K562 (cell line): ENCODE measurements around the gene AMMECR1. TPM values are rescaled to one million over a fixed set of nuclear protein-coding genes. Genes with fewer than 3 reads are reported as not detected.

Source experiments
- ATAC-seq: fragments of 200-7000 bp; cut with Tn5 transposase; 3 replicates; pipeline ENCODE4 v1.9.1; 2020; ENCODE audit warnings: moderate library complexity
- BruUV-seq: library from RNA; stranded (reverse); fragments of 400-500 nt; replicated peaks from 2 replicates; lab custom pipeline; 2021; lab: Mats Ljungman, UMichigan
- CTCF ChIA-PET: fragments of 300-600 bp; formaldehyde crosslinking; extraction: SDS; loops from one replicate; lab custom pipeline; 2021; ENCODE audit warnings: low intra/inter-chr PET ratio; lab: Yijun Ruan, JAX
- POLR2A ChIA-PET: fragments of 300-600, 350-650 bp; sonication (Branson Sonifier 250); formaldehyde crosslinking; extraction: SDS; loops from one replicate; lab custom pipeline; 2021; ENCODE audit warnings: antibody characterized with exemption, inconsistent platforms; lab: Yijun Ruan, JAX
- DNase-seq, 4 experiments: peaks; one replicate each; pipeline versions ENCODE4 v3.0.0 to v3.0.0-alpha.2; 2011 to 2018; ENCODE audit warnings: low spot score in 3 of 4, mixed read lengths in 3 of 4; ENCODE audit errors: extremely low read depth in 1 of 4
- FAIRE-seq: peaks from 2 replicates; lab custom pipeline; 2011; peaks lifted over from hg19 to GRCh38; lab: Jason Lieb, UNC
- H2AFZ ChIP-seq: 2 replicates; pipeline ENCODE4 v1.6.0; 2011; ENCODE audit warnings: low read depth, low read length, control low read depth, inconsistent platforms
- H3K27ac ChIP-seq: fragments of 200-600 bp; 3 replicates; pipeline ENCODE4 v1.8.0; 2011; ENCODE audit warnings: low read depth, mild to moderate bottlenecking, control low read depth, inconsistent platforms, low read length, moderate library complexity, mixed read lengths; ENCODE audit errors: extremely low read depth
- H3K27me3 ChIP-seq, 2 experiments: fragments of 300-600 bp in 1 of 2; 2 replicates in 1 of 2; 3 replicates in 1 of 2; pipeline versions ENCODE4 v1.6.0 to v1.8.0; 2011; ENCODE audit warnings: inconsistent platforms in 2 of 2, low read length in 2 of 2, mild to moderate bottlenecking in 1 of 2, mixed read lengths in 1 of 2, moderate library complexity in 1 of 2; ENCODE audit not compliant: control insufficient read depth in 2 of 2, insufficient read depth in 2 of 2
- H3K36me3 ChIP-seq: fragments of 300-600 bp; 3 replicates; pipeline ENCODE4 v1.8.0; 2011; ENCODE audit warnings: mild to moderate bottlenecking, low read length, inconsistent platforms; ENCODE audit not compliant: control insufficient read depth, insufficient read depth
- H3K4me1 ChIP-seq, 2 experiments: fragments of 200-600 bp in 1 of 2; replicated peaks in 1 of 2; 2 replicates in 1 of 2; 3 replicates in 1 of 2; pipeline versions ENCODE4 v1.5.1 to v1.8.0; 2011; ENCODE audit warnings: inconsistent platforms in 2 of 2, low read length in 2 of 2, mild to moderate bottlenecking in 1 of 2, mixed read lengths in 1 of 2, moderate library complexity in 1 of 2; ENCODE audit not compliant: control insufficient read depth in 2 of 2, insufficient read depth in 2 of 2
- H3K4me2 ChIP-seq: 2 replicates; pipeline ENCODE4 v1.6.1; 2011; ENCODE audit warnings: low read length, control low read depth, inconsistent platforms, mixed read lengths; ENCODE audit not compliant: insufficient read depth
- H3K4me3 ChIP-seq: fragments of 200-600 bp; sonication (generic), shearing (Covaris generic); 2 replicates; pipeline ENCODE4 v1.5.1; 2016; ENCODE audit warnings: control low read depth, inconsistent platforms
- H3K79me2 ChIP-seq: fragments of 200-600 bp; 3 replicates; pipeline ENCODE4 v1.8.0; 2011; ENCODE audit warnings: low read length, inconsistent platforms; ENCODE audit not compliant: control insufficient read depth, insufficient read depth
- H3K9ac ChIP-seq, 2 experiments: 2 replicates each; pipeline versions ENCODE4 v1.6.0 to v1.6.1; 2011; ENCODE audit warnings: low read depth in 2 of 2, low read length in 2 of 2, control low read depth in 1 of 2, inconsistent platforms in 1 of 2, mild to moderate bottlenecking in 1 of 2, mixed read lengths in 1 of 2; ENCODE audit not compliant: insufficient read depth in 1 of 2
- H3K9me1 ChIP-seq: one replicate; pipeline ENCODE4 v1.6.0; 2011; ENCODE audit warnings: inconsistent platforms, mild to moderate bottlenecking, low read length, moderate library complexity; ENCODE audit not compliant: control insufficient read depth, insufficient read depth
- H3K9me3 ChIP-seq: replicated peaks from 2 replicates; pipeline ENCODE4 v1.5.1; 2011; ENCODE audit warnings: low read depth, low read length, inconsistent platforms; ENCODE audit not compliant: control insufficient read depth, insufficient read depth
- H4K20me1 ChIP-seq: replicated peaks from 2 replicates; pipeline ENCODE4 v1.6.1; 2011; ENCODE audit warnings: low read length, inconsistent platforms, mixed read lengths; ENCODE audit not compliant: control insufficient read depth, insufficient read depth
- BCOR ChIP-seq: fragments of 450-650 bp; IDR thresholded peaks from 2 replicates; pipeline ENCODE4 v1.6.1; 2016
- CAMTA2 ChIP-seq: fragments of 250-450 bp; sonication (Bioruptor Pico); conservative IDR thresholded peaks from 2 replicates; pipeline ENCODE4 v1.5.1; 2022
- CEBPG ChIP-seq, 3 experiments: fragments of 200-800 bp in 1 of 3; sonication (Bioruptor generic) in 1 of 3; sonication (generic) in 1 of 3; formaldehyde crosslinking in 1 of 3; IDR thresholded peaks in 2 of 3; conservative IDR thresholded peaks in 1 of 3; 2 replicates each; pipeline versions ENCODE4 v1.6.1 to v1.8.0; 2016 to 2022; ENCODE audit warnings: missing compliant biosample characterization in 2 of 3, missing genetic modification characterization in 2 of 3, mild to moderate bottlenecking in 1 of 3, missing genetic modification reagents in 1 of 3
- E2F8 ChIP-seq: fragments of 450-650 bp; IDR thresholded peaks from 2 replicates; pipeline ENCODE4 v1.7.1; 2018; ENCODE audit warnings: mild to moderate bottlenecking, low read depth; ENCODE audit not compliant: partially characterized antibody
- EP300 ChIP-seq: IDR thresholded peaks from 2 replicates; pipeline ENCODE4 v1.6.1; 2012; ENCODE audit warnings: low read length, improper control_type of control experiment
- HDAC6 ChIP-seq: IDR thresholded peaks from 2 replicates; pipeline ENCODE4 v1.6.1; 2012; ENCODE audit warnings: low read depth, mild to moderate bottlenecking, control low read depth, inconsistent platforms, low read length, moderate library complexity
- HDAC8 ChIP-seq: fragments of 450-650 bp; IDR thresholded peaks from 2 replicates; pipeline ENCODE4 v1.6.1; 2016; ENCODE audit warnings: mild to moderate bottlenecking, missing genetic modification characterization, moderate library complexity, missing compliant biosample characterization
- KDM2B ChIP-seq: fragments of 250-450 bp; sonication (Bioruptor Pico); IDR thresholded peaks from 2 replicates; pipeline ENCODE4 v1.8.0; 2021; ENCODE audit warnings: mild to moderate bottlenecking, moderate library complexity
- MYNN ChIP-seq, 2 experiments: sonication (generic); formaldehyde crosslinking in 1 of 2; IDR thresholded peaks; 2 replicates each; pipeline versions ENCODE4 v1.5.0 to v1.6.1; 2016 to 2020; ENCODE audit warnings: antibody characterized with exemption in 1 of 2, missing genetic modification reagents in 1 of 2
- PKNOX1 ChIP-seq: fragments of 450-650 bp; IDR thresholded peaks from 2 replicates; pipeline ENCODE4 v1.6.1; 2016
- TAL1 ChIP-seq: fragments of 450-650 bp; IDR thresholded peaks from 2 replicates; pipeline ENCODE4 v1.6.1; 2016; ENCODE audit warnings: mild to moderate bottlenecking
- TEAD4 ChIP-seq, 2 experiments: sonication (generic) in 1 of 2; formaldehyde crosslinking in 1 of 2; IDR thresholded peaks; 2 replicates each; pipeline versions ENCODE4 v1.6.1 to v1.8.0; 2012 to 2022; ENCODE audit warnings: borderline replicate concordance in 1 of 2, inconsistent platforms in 1 of 2, low read length in 1 of 2, mild to moderate bottlenecking in 1 of 2, missing genetic modification reagents in 1 of 2
- TFAM ChIP-seq: fragments of 250-450 bp; sonication (Bioruptor Pico); conservative IDR thresholded peaks from 2 replicates; pipeline ENCODE4 v1.5.0; 2021; ENCODE audit warnings: mild to moderate bottlenecking, moderate library complexity
- UBTF ChIP-seq, 2 experiments: IDR thresholded peaks; 2 replicates each; pipeline ENCODE4 v1.6.1; 2012; ENCODE audit warnings: improper control_type of control experiment in 2 of 2, low read depth in 2 of 2, low read length in 2 of 2, borderline replicate concordance in 1 of 2
- ZNF217 ChIP-seq: sonication (generic); formaldehyde crosslinking; IDR thresholded peaks from 2 replicates; pipeline ENCODE4 v1.8.0; 2022; ENCODE audit warnings: mild to moderate bottlenecking, missing genetic modification reagents
- ZNF263 ChIP-seq: sonication (generic); formaldehyde crosslinking; IDR thresholded peaks from 2 replicates; pipeline ENCODE4 v1.8.0; 2022; ENCODE audit warnings: mild to moderate bottlenecking, missing genetic modification reagents, borderline replicate concordance
- WGBS: fragments of 100-300 bp; shearing (Covaris generic); methylation state at CpG from one replicate; pipeline ENCODE4 v1.1.6; 2016; ENCODE audit warnings: low coverage, mixed read lengths; ENCODE audit not compliant: insufficient coverage; ENCODE audit errors: missing lambda C conversion rate; 5-methylcytosine and 5-hydroxymethylcytosine counted together
- in situ Hi-C: fragments of 300-500 bp; cut with MboI; formaldehyde crosslinking; loops from 4 replicates; pipeline ENCODE4 v1.15.0; 2018; ENCODE audit warnings: inconsistent platforms, mixed read lengths
- intact Hi-C: fragments of 100-400 bp; cut with micrococcal nuclease; formaldehyde crosslinking; loops from 2 replicates; pipeline ENCODE4 v1.14.2; 2022
- polyA plus RNA-seq, 8 experiments: library from polyadenylated mRNA; depleted of rRNA in 4 of 8; stranded (reverse) in 5 of 8; unstranded in 3 of 8; fragments of >200 nt; fragmentation: Nextera tagmentation in 2 of 8; fragmentation: Illumina TruSeq in 1 of 8; extraction: Ambion mirVana in 2 of 8; extraction: Trizol in 1 of 8; gene quantifications; 2 replicates each; pipeline versions ENCODE4 v1.2.1 to v1.2.3, GENCODE V29; 2011 to 2014; ENCODE audit warnings: inconsistent platforms in 1 of 8, missing spikeins in 1 of 8
- total RNA-seq, 7 experiments: library from RNA; depleted of rRNA in 6 of 7; stranded (reverse); fragments of >200 nt in 6 of 7; fragmentation: Illumina TruSeq in 2 of 7; extraction: Trizol in 2 of 7; gene quantifications; 2 replicates each; pipeline versions ENCODE4 v1.2.1 to v1.2.3, GENCODE V29; 2011 to 2021; ENCODE audit warnings: low replicate concordance in 1 of 7

AMMECR1 gene
- total and polyA plus RNA-seq, 9 of the 15 experiments (the other 6 are each of a cell fraction or from before 2014, with no cell fraction given): 13.9 to 36.7 (median 23.6) TPM

GRCh38 chrX:110157444-110157843 lies 160.4 kb downstream of the AMMECR1 start:
- POLR2A ChIA-PET: interaction anchor here (0.5 kb wide), 1 partner anchor 205 kb away, joined by 3 read pairs; no protein-coding TSS in a partner anchor
- FAIRE-seq (no peak), DNase-seq (peak in 2 of 4 experiments; percentile 51 to 56), ATAC-seq (peak; percentile 57)
- no TSS peak for BruUV-seq
- Histone ChIP-seq H3K9me3 (no peaks in the 10 kb centered on the region), H4K20me1 (no peaks in the 10 kb centered on the region; the same call in 1 of the 2 replicates), H3K4me3 (no peak overlapping the region), H3K79me2 (peaks cover 21% of the 10 kb centered on the region; the same call in 2 of the 3 replicates), H2AFZ (no peak overlapping the region), H3K9me1 (no peaks in the 10 kb centered on the region), H3K4me1 (peaks cover 7 to 30% of the 10 kb centered on the region in 2 experiments; a peak in 3 of 5 replicates), H3K36me3 (peaks cover 35% of the 10 kb centered on the region; the same call in 2 of the 3 replicates), H3K9ac (no peak overlapping the region), H3K27me3 (no peaks in the 10 kb centered on the region), H3K27ac (no peak overlapping the region), H3K4me2 (no peak overlapping the region)
- CTCF ChIA-PET: no interaction called here
- intact Hi-C loops: loop anchor here (10.0 kb wide), 2 partner anchors 673 to 687 kb away; partner anchors contain the start of gene GUCY2F
- 0% methylated on average over 1 of the region's 1 CpG for WGBS
- in situ Hi-C loops: loop anchor here (25.0 kb wide), 2 partner anchors 505 to 705 kb away; no protein-coding TSS in a partner anchor
- TF ChIP-seq TFAM (CRISPR knock-in tag) (no peak), E2F8 (no peak), HDAC6 (no peak), PKNOX1 (peak; percentile 75), HDAC8 (tag) (no peak), TEAD4 (IDR thresholded peaks at IDR 0.05; ENCODE audit: low read length) (peak; percentile 74), TEAD4 (CRISPR knock-in tag; IDR thresholded peaks at IDR 0.05; ENCODE audit: borderline replicate concordance) (no peak), TAL1 (peak; percentile 66), ZNF217 (no peak), EP300 (peak; percentile 41; the same call in 1 of the 2 replicates), CEBPG (CRISPR knock-in tag; IDR thresholded peaks at IDR 0.05) (no peak), CEBPG (tag; conservative IDR thresholded peaks at IDR 0.05 in 1 of 2, IDR thresholded peaks at IDR 0.05 in 1 of 2) (no peak), UBTF (IDR thresholded peaks at IDR 0.05; ENCODE audit: borderline replicate concordance in 1 of 2, low read depth in 2 of 2, low read length in 2 of 2) (no peak), ZNF263 (CRISPR knock-in tag) (no peak), MYNN (IDR thresholded peaks at IDR 0.05) (no peak), MYNN (CRISPR knock-in tag; IDR thresholded peaks at IDR 0.05) (no peak), CAMTA2 (CRISPR knock-in tag) (no peak), KDM2B (CRISPR knock-in tag) (no peak), BCOR (no peak)
